GM23338 (cell line): ENCODE data around the gene CZIB. TPM values are rescaled to one million over a fixed set of nuclear protein-coding genes. Genes with fewer than 3 reads are reported as not detected.

ENCODE experiments used
- ATAC-seq: fragments of 200-7000 bp; cut with Tn5 transposase; 3 replicates; pipeline ENCODE4 v1.9.1; 2020
- DNase-seq: peaks from one replicate; pipeline ENCODE4 v3.0.0-alpha.2; 2015; ENCODE audit warnings: low spot score
- H2AFZ ChIP-seq: fragments of 200-600 bp; sonication (generic); 2 replicates; pipeline ENCODE4 v1.8.0; 2016; ENCODE audit warnings: antibody characterized with exemption, mild to moderate bottlenecking, moderate library complexity
- H3F3A ChIP-seq: fragments of 200-600 bp; sonication (generic); replicated peaks from 2 replicates; pipeline ENCODE4 v1.8.0; 2017; ENCODE audit warnings: antibody characterized with exemption, mixed run types, low read depth
- H3K27ac ChIP-seq: fragments of 200-600 bp; sonication (generic); 2 replicates; pipeline ENCODE4 v1.6.1; 2016; ENCODE audit warnings: low read depth
- H3K27me3 ChIP-seq: fragments of 200-600 bp; sonication (generic); 2 replicates; pipeline ENCODE4 v1.8.0; 2016; ENCODE audit warnings: mild to moderate bottlenecking, mixed run types, moderate library complexity; ENCODE audit not compliant: insufficient read depth
- H3K36me3 ChIP-seq: fragments of 200-600 bp; sonication (generic); 2 replicates; pipeline ENCODE4 v1.8.0; 2016; ENCODE audit warnings: mild to moderate bottlenecking; ENCODE audit not compliant: insufficient read depth
- H3K4me1 ChIP-seq: fragments of 200-600 bp; sonication (generic); 2 replicates; pipeline ENCODE4 v1.8.0; 2016; ENCODE audit warnings: mild to moderate bottlenecking, moderate library complexity; ENCODE audit not compliant: insufficient read depth
- H3K4me2 ChIP-seq: fragments of 200-600 bp; sonication (generic); 2 replicates; pipeline ENCODE4 v1.7.1; 2017; ENCODE audit warnings: mixed run types
- H3K4me3 ChIP-seq: fragments of 200-600 bp; sonication (generic); 2 replicates; pipeline ENCODE4 v1.6.1; 2016; ENCODE audit warnings: mixed run types
- H3K79me2 ChIP-seq: fragments of 200-600 bp; sonication (generic); replicated peaks from 2 replicates; pipeline ENCODE4 v1.8.0; 2017; ENCODE audit warnings: mild to moderate bottlenecking; ENCODE audit not compliant: insufficient read depth
- H3K9me2 ChIP-seq: fragments of 200-600 bp; sonication (generic); 2 replicates; pipeline ENCODE4 v1.8.0; 2017; ENCODE audit not compliant: insufficient read depth
- H4K20me1 ChIP-seq: fragments of 200-600 bp; sonication (generic); replicated peaks from 2 replicates; pipeline ENCODE4 v1.8.0; 2017; ENCODE audit warnings: mild to moderate bottlenecking; ENCODE audit not compliant: insufficient read depth
- H3K27ac Mint-ChIP-seq: 2 replicates; pipeline ENCODE4 v1.8.0; 2020; ENCODE audit warnings: inconsistent platforms, mild to moderate bottlenecking, moderate library complexity, mixed read lengths
- H3K27me3 Mint-ChIP-seq: 3 replicates; pipeline ENCODE4 v1.8.0; 2022; ENCODE audit warnings: low read depth, mild to moderate bottlenecking, moderate library complexity, mixed read lengths, inconsistent platforms; ENCODE audit not compliant: insufficient read depth, poor library complexity
- H3K36me3 Mint-ChIP-seq: 3 replicates; pipeline ENCODE4 v1.8.0; 2021; ENCODE audit warnings: low read depth, mild to moderate bottlenecking, inconsistent platforms, moderate library complexity, mixed read lengths
- H3K4me1 Mint-ChIP-seq: 3 replicates; pipeline ENCODE4 v1.8.0; 2020; ENCODE audit warnings: mild to moderate bottlenecking, inconsistent platforms, mixed read lengths
- H3K4me3 Mint-ChIP-seq: 3 replicates; pipeline ENCODE4 v1.8.0; 2021; ENCODE audit warnings: moderate library complexity, mild to moderate bottlenecking, inconsistent platforms, mixed read lengths
- H3K9me3 Mint-ChIP-seq: 3 replicates; pipeline ENCODE4 v1.8.0; 2020; ENCODE audit warnings: moderate library complexity, mild to moderate bottlenecking, inconsistent platforms, mixed read lengths
- CREB1 ChIP-seq: fragments of 250-450 bp; sonication (Bioruptor Pico); IDR thresholded peaks from 2 replicates; pipeline ENCODE4 v1.5.0; 2020; ENCODE audit warnings: low read depth, mild to moderate bottlenecking, moderate library complexity
- EZH2 ChIP-seq: fragments of 200-600 bp; sonication (generic); IDR thresholded peaks from one replicate; pipeline ENCODE4 v1.8.0; 2017; ENCODE audit warnings: antibody characterized with exemption, mild to moderate bottlenecking, low read depth; ENCODE audit not compliant: unreplicated experiment
- EZH2phosphoT487 ChIP-seq: fragments of 200-600 bp; sonication (generic); IDR thresholded peaks from one replicate; pipeline ENCODE4 v1.8.1; 2018; ENCODE audit warnings: antibody characterized with exemption; ENCODE audit not compliant: unreplicated experiment
- JUNB ChIP-seq: IDR thresholded peaks from one replicate; pipeline ENCODE4 v1.6.1; 2016; ENCODE audit warnings: antibody characterized with exemption; ENCODE audit not compliant: unreplicated experiment
- NANOG ChIP-seq: IDR thresholded peaks from 2 replicates; pipeline ENCODE4 v1.6.1; 2016; ENCODE audit warnings: antibody characterized with exemption, borderline replicate concordance
- POLR2AphosphoS5 ChIP-seq: IDR thresholded peaks from 2 replicates; pipeline ENCODE4 v1.6.1; 2016; ENCODE audit warnings: antibody characterized with exemption, low read depth
- STAT1 ChIP-seq: IDR thresholded peaks from one replicate; pipeline ENCODE4 v1.6.1; 2016; ENCODE audit warnings: antibody characterized with exemption; ENCODE audit not compliant: unreplicated experiment
- ZNF114 ChIP-seq: fragments of 250-450 bp; sonication (Bioruptor Pico); IDR thresholded peaks from 2 replicates; pipeline ENCODE4 v1.5.0; 2020; ENCODE audit warnings: mild to moderate bottlenecking, moderate library complexity
- polyA plus RNA-seq: library from polyadenylated mRNA; unstranded; fragments of >200 nt; fragmentation: Nextera tagmentation; extraction: Ambion mirVana; gene quantifications from 2 replicates; pipeline ENCODE4 v1.2.1, GENCODE V29; 2016
- total RNA-seq: library from RNA; depleted of rRNA; stranded (reverse); fragments of >200 nt; shearing (Covaris generic); gene quantifications from 2 replicates; pipeline ENCODE4 v1.2.3, GENCODE V29; 2014
- TF ChIP-seq, protein P1 (sequence below): IDR thresholded peaks from one replicate; pipeline ENCODE4 v1.6.1; 2018; ENCODE audit warnings: antibody characterized with exemption; ENCODE audit not compliant: unreplicated experiment
- TF ChIP-seq, protein P2 (sequence below), 2 experiments: fragments of 200-600 bp in 1 of 2; sonication (generic) in 1 of 2; conservative IDR thresholded peaks; 2 replicates each; pipeline versions ENCODE4 v1.5.1 to v1.6.1; 2016 to 2017; ENCODE audit warnings: antibody characterized with exemption in 2 of 2, low read depth in 2 of 2, mild to moderate bottlenecking in 2 of 2, moderate library complexity in 1 of 2
- TF ChIP-seq, protein P3 (sequence below): IDR thresholded peaks from 2 replicates; pipeline ENCODE4 v1.6.1; 2016; ENCODE audit warnings: antibody characterized with exemption

Gene CZIB
- total and polyA plus RNA-seq, 2 experiments from 2014 or later = 59.8 to 84.1 TPM

DNA sequence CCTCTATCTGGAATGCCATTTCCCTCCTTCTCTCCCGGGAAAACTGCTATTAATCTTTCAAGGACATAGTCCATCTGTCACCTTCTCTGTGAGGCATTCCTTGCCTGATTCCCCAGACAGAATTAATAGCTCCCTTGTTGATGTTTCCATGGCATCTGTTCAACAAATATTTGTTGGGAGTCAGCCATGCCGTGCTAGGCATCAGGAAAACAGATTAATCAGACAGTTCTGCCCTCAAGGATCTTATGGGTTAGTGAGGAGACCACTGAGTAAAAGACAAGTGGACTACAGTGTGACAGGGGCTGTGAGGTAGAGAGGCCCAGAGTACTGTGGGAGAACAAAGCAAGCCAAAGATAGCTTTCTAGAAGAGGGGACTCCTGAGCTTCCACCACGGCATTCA lies 29.3 kb upstream of the CZIB start:
- H4K20me1 ChIP-seq = peaks cover 15% of the 10 kb centered on the region
- H3K79me2 ChIP-seq = no peaks in the 10 kb centered on the region
- H3K36me3 ChIP-seq = peaks cover 79% of the 10 kb centered on the region
- H3K9me2 ChIP-seq = no peaks in the 10 kb centered on the region
- Mint-ChIP-seq H3K9me3 (no peaks in the 10 kb centered on the region), H3K27me3 (peaks cover 6% of the 10 kb centered on the region), H3K4me3 (no peak overlapping the region), H3K27ac (no peak overlapping the region), H3K36me3 (peaks cover 86% of the 10 kb centered on the region), H3K4me1 (no peaks in the 10 kb centered on the region; the same call in 2 of the 3 replicates)
- no peaks in the 10 kb centered on the region for H3K27me3 ChIP-seq
- no peak overlapping the region for H2AFZ ChIP-seq
- no peak for ATAC-seq
- peaks cover 8% of the 10 kb centered on the region; the same call in 1 of the 2 replicates for H3F3A ChIP-seq
- no peak overlapping the region for H3K4me2 ChIP-seq
- no peak overlapping the region for H3K4me3 ChIP-seq
- H3K4me1 ChIP-seq = no peaks in the 10 kb centered on the region
- no peak overlapping the region for H3K27ac ChIP-seq
- TF ChIP-seq EZH2 (no peak), CREB1 (CRISPR knock-in tag) (no peak), NANOG (no peak), EZH2phosphoT487 (no peak), STAT1 (no peak), POLR2AphosphoS5 (no peak), ZNF114 (CRISPR knock-in tag) (no peak), JUNB (no peak)
- TF ChIP-seq, protein P1, sequence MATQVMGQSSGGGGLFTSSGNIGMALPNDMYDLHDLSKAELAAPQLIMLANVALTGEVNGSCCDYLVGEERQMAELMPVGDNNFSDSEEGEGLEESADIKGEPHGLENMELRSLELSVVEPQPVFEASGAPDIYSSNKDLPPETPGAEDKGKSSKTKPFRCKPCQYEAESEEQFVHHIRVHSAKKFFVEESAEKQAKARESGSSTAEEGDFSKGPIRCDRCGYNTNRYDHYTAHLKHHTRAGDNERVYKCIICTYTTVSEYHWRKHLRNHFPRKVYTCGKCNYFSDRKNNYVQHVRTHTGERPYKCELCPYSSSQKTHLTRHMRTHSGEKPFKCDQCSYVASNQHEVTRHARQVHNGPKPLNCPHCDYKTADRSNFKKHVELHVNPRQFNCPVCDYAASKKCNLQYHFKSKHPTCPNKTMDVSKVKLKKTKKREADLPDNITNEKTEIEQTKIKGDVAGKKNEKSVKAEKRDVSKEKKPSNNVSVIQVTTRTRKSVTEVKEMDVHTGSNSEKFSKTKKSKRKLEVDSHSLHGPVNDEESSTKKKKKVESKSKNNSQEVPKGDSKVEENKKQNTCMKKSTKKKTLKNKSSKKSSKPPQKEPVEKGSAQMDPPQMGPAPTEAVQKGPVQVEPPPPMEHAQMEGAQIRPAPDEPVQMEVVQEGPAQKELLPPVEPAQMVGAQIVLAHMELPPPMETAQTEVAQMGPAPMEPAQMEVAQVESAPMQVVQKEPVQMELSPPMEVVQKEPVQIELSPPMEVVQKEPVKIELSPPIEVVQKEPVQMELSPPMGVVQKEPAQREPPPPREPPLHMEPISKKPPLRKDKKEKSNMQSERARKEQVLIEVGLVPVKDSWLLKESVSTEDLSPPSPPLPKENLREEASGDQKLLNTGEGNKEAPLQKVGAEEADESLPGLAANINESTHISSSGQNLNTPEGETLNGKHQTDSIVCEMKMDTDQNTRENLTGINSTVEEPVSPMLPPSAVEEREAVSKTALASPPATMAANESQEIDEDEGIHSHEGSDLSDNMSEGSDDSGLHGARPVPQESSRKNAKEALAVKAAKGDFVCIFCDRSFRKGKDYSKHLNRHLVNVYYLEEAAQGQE = no peak
- TF ChIP-seq, protein P2, sequence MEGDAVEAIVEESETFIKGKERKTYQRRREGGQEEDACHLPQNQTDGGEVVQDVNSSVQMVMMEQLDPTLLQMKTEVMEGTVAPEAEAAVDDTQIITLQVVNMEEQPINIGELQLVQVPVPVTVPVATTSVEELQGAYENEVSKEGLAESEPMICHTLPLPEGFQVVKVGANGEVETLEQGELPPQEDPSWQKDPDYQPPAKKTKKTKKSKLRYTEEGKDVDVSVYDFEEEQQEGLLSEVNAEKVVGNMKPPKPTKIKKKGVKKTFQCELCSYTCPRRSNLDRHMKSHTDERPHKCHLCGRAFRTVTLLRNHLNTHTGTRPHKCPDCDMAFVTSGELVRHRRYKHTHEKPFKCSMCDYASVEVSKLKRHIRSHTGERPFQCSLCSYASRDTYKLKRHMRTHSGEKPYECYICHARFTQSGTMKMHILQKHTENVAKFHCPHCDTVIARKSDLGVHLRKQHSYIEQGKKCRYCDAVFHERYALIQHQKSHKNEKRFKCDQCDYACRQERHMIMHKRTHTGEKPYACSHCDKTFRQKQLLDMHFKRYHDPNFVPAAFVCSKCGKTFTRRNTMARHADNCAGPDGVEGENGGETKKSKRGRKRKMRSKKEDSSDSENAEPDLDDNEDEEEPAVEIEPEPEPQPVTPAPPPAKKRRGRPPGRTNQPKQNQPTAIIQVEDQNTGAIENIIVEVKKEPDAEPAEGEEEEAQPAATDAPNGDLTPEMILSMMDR (conservative IDR thresholded peaks at IDR 0.05; ENCODE audit: low read depth in 2 of 2) = no peak
- TF ChIP-seq, protein P3, sequence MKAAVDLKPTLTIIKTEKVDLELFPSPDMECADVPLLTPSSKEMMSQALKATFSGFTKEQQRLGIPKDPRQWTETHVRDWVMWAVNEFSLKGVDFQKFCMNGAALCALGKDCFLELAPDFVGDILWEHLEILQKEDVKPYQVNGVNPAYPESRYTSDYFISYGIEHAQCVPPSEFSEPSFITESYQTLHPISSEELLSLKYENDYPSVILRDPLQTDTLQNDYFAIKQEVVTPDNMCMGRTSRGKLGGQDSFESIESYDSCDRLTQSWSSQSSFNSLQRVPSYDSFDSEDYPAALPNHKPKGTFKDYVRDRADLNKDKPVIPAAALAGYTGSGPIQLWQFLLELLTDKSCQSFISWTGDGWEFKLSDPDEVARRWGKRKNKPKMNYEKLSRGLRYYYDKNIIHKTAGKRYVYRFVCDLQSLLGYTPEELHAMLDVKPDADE = no peak
- DNase-seq = no peak
